ENCODE results near the gene GSN.

The GSN gene

DNA sequence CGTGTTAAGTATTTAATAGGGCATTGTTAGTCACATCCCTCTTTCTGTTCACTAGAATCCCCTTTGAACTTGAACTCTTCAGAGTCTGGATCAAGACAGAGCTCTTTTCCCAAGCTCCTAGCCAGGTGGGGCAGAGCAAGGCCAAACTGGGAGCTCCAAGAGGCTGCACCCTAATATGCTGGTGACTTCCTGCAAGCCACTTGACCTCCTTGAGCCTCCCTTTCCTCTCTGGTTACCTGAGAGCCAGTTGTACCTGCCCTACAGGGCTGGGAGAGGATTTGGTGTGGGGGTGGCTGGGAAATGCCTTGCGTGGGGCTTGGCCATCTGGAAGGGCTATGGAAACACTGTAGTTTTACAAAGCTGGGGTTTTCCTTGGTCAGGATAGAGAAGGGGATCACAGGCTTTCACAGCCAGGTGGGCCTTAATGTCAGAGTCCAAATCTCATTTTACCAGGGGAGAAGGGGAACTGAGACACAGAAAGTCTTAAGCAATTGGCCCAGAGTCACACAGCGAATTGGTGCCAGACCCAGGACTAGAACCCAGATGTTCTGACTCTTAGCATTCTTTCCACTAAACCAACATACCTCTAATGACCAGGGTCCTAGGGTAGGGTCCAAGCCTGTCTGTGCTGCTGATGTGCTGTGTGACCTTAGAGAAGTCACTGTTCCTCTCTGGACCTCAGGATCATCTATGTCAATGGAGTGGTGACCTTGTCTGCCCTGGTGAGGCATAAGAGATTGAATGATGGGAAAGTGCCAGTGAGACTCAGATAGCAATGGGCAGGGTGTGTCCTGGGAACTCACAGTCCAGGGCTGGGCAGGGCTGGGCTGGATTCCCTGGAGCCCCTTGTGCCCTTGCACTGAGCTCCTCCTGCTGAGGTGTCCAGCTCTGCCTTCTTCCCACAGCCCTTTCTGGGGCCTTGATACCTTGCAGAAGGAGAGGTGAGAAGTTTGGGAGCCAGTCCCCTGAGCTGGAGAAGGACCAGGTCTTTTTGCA is 35.8 kb downstream of the GSN start:
- DNase-seq (ENCODE audit: low read depth) = no peak

DNA sequence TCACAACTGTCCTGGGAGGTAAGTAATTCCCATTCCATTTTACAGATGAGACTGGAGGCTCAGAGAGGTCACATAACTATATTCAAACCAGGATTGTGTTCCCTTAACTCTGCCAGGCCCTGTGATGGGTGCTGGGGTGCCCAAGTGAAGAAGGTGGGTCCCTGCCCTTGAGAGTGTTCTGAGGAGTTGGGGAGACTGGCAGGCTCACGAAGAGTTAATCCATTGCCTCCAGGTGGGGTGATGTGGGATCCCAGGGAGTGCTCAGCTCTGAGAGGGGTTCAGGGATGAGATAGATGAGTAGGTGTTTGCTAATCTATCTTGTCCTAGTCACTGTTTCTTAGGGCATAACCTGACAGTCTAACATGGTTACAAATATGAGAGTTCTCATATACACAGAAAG is 36.7 kb downstream of the GSN start:
- no peak for DNase-seq (ENCODE audit: low read depth)

DNA sequence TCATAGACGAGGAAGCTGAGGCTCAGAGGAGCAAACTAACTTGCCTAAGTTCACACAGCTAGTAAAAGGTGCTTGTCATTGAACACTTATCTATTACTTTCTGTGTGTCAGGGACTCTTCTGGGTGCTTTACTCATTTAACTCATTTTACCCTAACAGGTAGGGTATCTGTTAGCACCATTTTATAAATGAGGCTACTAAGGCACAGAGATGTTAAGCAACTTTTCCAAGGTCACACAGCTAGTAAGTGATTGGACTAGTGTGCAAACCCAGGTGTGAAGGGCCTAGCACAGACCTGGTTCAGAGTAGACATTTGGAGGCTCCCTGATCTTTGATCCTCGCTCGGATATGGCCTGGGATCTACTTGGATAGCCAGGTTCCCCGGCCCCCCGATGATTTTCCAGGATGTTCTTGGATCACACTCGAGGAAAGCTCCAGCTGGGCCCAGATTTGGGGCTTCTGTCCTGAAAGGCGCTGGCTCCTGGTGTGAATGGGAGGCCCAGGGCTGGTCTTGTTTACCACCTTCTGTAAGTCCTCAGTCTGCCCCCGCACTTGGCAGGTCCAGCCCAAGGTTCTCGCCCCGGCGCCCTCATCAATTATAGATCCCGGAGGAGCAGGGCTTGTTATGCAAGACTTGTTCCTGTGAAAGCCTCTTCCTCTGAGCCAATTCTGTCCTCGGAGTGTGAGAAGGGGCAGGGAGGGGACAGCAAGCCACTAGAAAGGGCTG is 37.5 kb downstream of the GSN start:
- DNase-seq (ENCODE audit: low read depth) = no peak

DNA sequence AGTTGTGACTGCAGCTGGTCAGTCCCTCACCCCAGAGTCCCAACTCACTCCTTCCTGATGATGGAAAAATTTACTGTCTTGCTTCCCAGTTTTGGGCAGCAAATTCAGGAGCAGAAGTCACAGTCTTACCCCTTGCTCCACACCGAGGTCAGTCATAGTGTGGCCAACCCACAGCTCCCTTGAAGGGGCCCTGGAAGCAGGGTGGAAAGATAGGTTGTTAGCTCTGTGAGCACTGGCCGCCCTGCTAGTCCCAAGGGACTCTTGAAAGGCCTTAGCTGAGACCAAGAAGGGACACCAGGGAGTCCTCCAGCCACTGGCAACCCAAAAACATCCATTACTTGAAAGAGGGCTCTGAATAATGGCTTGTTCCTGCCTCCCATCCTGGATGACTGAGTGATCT is 40.0 kb downstream of the GSN start:
- no peak for DNase-seq (ENCODE audit: low read depth)

DNA sequence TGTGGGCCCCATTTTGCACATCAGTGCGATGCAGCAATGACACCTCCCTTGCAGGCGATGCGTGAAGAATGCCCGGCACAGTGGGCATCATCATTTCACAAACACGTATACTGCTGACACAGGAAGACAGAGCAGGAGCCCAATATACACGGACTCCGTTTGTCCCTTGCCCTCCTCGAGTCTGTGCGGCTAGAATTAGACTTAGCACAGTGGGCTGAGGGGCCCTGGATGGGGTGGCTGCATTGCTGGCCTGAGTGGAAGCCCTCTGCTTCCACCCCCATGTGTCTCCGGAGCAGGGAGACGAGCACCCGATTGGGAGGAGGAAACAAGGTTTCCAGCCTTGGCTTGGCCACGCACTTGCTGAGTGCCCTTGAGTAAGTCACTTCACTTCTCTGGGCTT is 40.8 kb downstream of the GSN start:
- DNase-seq (ENCODE audit: low read depth) = no peak

DNA sequence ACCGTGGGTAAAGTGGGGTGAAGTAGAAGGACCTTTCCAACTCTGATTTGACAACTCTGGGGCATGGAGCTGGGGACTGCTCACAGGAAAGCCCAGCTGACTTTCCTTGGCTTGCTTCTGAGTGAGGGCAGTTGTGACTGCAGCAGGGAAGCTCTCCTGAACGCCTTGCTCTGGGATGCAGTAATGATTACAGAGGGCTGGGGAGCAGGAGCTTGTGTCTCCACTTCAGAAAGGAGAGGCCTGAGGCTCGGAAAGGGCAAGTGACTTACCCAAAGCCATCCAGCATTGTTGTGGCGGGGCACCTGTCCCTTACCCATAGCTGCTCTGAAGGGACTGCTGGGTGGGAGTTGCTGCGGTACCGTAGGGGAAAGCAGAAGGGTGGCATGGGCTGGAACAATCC is 41.2 kb downstream of the GSN start:
- no peak for DNase-seq (ENCODE audit: low read depth)

DNA sequence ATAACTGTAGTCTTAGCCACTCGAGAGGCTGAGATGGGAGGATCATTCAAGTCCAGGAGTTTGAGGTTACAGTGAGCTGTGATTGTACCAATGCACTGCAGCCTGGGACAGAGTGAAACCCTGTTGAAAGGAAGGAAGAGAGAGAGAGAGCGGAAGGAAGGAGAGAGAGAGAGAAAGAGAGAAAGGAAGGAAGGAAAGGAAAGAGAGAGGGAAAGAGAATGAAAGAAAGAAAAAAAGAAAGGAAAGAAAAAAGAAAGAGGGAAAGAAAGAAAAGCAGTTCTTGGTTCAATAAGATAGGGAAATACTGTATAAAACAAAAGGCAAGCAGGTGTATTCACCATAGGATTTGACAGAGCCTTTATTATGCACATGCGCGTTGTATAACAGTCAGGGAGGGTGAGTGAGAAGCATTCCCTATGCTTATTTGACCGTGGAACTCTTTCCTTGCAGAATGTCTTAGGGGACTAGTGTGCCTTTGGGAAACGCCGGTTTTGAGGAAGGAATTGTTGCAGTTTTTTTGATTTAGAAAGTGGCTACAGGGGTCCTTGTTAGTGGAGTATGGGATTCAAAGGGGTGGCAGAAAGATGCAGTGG is 42.0 kb downstream of the GSN start:
- no peak for DNase-seq (ENCODE audit: low read depth)

DNA sequence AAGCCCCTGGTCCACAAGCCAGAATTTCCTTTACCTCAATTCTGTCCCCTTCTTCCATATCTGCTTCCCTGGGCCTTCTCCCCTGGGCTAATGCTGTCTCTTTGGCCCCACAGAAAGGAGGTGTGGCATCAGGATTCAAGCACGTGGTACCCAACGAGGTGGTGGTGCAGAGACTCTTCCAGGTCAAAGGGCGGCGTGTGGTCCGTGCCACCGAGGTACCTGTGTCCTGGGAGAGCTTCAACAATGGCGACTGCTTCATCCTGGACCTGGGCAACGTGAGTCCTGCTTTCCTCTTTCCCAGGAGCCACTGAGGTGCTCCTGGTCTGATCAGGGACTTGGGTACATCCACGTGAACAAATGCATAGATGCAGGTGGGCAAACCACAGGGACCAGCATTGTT is 42.6 kb downstream of the GSN start:
- no peak for DNase-seq (ENCODE audit: low read depth)

DNA sequence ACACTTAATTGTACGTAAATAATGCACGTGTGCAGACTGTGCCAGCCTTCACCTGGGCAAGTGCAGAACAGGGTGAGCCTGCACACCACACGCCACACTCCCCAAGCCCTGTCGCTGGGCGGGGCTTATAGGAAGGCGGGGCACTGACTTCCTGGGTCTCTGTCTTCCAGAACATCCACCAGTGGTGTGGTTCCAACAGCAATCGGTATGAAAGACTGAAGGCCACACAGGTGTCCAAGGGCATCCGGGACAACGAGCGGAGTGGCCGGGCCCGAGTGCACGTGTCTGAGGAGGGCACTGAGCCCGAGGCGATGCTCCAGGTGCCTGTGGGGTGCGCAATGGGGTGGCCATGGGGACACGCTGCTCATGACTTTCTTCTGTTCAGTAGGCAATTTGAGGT is 44.2 kb downstream of the GSN start:
- DNase-seq (ENCODE audit: low read depth) = no peak

DNA sequence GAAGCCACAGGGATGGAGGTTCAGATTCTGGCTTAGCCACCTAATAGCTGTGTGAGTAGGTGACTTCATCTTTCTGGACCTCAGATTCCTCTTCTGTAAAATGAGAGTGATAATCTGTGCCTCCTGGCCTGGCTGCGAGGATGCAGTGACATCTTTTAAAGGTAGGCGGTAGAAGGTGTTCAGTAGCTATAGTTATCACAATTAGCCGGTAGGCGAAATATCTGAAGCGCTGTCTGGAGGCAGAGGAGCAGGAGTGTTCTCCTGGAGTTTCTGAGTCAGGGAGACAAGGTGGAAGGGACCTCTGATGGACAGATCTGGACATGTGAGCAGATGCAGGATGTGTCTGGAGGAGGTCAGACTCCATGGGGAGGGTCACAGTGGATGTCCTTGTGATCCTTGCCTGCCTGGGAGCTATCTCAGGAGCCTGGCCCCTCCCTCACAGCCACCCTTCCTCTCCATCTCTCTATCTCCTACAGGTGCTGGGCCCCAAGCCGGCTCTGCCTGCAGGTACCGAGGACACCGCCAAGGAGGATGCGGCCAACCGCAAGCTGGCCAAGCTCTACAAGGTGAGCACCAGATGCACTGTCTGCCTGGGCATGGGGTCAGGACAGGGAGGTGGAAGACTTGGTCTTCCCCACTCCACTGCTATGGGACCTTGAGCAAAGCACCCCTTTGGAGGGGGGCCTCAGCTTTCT is 45.6 kb downstream of the GSN start:
- DNase-seq (ENCODE audit: low read depth) = no peak

DNA sequence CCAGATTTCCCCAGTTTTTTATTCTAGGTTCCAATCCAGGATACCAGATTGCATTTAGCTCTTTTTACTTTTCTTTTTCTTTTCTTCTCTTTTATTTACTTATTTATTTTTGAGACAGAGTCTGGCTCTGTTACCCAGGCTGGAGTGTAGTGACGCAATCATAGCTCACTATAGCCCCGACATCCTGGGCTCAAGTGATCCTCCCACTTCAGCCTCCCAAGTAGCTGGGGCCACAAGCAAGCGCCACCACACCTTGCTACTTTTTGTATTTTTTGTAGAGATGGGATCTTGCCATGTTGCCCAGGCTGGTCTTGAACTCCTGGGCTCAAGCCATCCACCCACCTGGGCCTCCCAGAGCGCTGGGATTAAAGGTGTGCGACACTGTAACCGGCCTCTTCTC is 48.4 kb downstream of the GSN start:
- DNase-seq (ENCODE audit: low read depth) = no peak

DNA sequence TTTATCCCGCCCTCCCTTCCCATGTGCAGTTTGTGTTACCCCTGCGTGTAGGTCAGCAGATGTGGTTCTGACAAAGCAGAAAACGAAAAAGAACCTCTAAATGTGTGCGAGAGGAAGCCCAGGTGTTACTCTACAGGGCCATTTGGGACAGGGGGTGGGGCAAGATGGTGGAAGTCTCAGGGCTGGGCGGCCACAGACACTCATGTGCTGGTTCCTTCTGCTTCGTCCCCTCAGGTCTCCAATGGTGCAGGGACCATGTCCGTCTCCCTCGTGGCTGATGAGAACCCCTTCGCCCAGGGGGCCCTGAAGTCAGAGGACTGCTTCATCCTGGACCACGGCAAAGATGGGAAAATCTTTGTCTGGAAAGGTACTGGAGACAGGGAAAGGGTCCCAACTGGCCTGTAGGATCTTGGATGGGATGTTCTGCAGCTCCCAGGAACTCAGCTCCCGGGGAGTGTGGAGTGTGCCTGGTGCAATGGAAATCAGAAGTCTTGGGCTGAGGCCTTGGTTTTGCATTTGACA is 49.0 kb downstream of the GSN start:
- DNase-seq (ENCODE audit: low read depth) = no peak

DNA sequence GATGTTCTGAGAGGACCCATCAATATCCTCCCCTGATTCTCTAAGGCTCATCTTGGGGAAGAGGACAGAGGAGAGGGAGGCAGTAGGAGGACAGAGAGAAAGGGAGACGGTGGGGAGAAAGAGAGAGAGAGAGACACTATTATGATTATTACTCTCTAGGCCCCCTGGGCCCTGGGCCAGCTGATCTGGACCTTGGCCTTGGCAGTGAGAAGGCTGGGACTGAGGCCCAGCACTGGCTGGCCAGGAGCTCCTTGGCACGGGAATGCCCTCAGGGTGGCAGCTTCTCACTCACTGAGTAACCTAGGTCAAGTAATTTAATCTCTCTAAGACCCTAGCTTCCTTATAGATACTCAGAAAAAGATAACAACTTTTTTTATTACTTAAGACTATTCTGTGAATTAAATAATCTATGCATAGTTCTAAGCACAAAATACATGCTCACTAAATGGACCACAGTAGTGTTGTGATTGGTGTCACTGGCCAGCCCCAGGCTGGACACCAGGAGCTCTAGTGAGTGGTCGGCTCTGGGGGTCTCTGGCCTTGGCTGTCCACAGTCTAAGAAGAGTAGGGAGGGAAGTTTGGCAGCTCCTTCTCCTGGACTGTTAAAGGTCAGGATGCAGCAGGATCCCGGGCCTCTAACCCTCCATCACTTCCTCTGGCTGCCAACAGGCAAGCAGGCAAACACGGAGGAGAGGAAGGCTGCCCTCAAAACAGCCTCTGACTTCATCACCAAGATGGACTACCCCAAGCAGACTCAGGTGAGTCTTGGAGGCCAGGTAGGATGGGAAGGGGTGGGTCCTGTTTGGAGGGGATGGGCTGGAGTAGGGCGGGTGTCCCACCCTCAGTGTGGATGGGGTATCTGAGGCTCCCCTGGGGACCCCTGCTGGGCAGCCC is 50.0 kb downstream of the GSN start:
- DNase-seq (ENCODE audit: low read depth) = no peak

DNA sequence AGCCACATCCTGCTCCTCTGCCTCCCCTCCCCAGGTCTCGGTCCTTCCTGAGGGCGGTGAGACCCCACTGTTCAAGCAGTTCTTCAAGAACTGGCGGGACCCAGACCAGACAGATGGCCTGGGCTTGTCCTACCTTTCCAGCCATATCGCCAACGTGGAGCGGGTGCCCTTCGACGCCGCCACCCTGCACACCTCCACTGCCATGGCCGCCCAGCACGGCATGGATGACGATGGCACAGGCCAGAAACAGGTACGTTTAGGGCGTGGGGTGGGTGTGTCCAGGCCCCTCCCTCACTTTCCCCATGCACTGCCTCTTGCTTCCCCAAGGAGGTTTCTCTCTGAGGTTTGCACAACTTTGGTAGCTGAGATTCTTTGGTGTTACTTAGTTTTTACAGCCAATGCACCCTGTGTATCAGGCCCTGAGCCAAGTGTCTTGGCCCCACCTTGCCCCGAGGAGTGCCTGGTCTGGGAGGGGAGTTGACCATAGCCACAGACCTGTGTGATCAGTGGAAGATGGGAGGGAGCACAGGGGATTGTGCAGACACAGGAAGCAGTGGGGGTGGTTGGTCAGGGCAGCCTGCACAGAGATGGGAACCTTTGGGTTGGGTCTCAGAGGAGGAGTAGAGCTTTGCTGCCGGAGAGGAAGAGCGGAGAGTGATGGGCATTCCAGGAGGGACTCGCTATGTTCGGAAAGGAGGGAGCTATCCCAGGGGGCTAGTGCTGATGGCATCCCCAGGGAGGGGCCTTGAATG is 50.8 kb downstream of the GSN start:
- DNase-seq (ENCODE audit: low read depth) = no peak

DNA sequence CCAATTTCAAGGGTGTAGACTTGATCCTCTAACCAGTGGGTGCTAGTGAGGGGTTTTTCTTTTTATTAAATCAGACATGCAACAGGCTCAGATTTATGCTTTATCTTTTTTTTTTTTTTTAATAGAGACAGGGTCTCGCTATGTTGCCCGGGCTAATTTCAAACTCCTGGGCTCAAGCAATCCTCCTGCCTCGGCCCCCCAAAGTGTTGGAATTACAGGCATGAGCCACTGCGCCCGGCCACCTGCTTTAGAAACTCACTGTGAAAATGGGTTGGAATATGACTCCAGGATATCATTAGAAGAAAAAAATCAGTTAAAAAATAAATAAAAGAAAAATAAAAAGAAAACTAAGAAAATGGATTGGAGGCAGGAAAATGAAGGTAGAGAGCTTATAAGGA is 51.4 kb downstream of the GSN start:
- DNase-seq (ENCODE audit: low read depth) = no peak

DNA sequence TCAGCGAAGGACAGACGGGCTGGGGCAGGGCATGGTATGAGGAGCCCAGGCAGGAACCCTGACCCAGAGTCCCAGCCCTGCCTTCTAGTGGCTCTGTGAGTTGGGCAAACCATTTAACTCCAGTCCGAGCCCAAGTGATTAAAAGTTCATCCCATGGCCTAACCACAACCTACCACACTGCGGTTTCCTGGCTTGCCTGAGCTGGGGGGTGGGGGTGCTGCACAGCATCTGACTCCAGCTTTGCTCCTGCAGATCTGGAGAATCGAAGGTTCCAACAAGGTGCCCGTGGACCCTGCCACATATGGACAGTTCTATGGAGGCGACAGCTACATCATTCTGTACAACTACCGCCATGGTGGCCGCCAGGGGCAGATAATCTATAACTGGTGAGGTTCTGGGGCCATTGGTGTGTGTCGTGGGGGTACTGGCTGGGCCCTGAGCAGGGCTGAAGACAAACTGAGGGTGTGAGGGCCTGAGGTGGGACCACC is 53.1 kb downstream of the GSN start:
- DNase-seq (ENCODE audit: low read depth) = peak; percentile 82

DNA sequence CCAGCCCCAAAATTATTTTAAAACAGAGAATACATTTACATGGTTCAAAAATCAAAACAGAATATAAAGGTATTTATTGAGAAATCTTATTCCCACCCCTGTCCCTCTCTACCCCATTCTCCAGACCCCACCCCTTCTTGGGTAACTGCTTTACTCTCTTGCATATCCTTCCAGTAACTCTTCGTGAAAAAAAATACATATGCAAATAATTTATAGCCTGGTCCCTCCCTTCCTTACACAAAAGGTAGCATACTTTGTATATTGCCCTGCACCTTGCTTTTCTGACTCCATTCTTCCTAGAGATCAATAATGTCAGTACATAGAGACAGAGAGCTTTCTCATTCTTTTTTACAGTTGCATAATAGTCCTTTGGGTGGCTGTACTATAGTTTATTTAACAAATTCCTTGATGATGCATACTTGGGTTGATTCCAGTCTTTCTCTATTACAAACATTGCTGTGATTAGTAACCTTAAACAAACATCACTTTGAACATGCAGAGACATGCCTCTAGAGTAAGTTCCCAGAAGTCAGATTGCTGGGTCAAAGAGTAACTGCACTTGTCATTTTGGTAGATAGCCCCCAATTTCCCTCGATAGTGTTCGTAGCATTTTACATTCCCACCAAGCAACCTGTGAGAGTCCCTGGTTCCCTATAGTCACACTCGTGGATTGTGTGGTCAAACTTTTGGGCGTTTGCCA is 54.2 kb downstream of the GSN start:
- no peak for DNase-seq (ENCODE audit: low read depth)

DNA sequence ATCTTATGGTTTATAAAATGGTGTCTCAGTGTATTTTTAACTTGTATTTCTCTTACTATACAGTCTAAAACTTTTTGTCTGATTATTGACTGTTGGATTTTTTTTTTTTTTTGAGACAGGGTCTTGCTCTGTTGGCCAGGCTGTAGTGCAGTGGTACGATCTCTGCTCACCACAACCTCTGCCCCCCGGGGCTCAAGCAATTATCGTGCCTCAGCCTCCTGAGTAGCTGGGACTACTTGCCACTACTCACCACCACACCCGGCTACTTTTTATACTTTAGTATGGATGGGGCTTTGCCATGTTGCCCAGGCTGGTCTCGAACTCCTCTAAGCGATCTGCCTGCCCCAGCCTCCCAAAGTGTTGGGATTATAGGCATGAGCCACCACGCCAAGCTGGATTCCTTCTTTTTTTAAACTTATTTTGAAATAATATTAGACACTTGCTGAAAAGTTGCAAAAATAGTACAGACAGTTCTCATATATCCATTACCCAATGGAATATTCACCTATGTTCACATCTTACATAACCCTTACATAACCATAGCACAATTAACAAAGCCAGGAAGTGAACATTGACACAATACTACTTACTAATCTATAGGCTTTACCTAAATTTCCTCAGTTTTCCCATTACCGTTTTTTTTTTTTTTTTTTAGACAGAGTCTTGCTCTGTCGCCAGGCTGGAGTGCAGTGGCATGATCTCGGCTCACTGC is 54.9 kb downstream of the GSN start:
- DNase-seq (ENCODE audit: low read depth) = no peak
